ENCODE data around the gene GPRC5B. TPM values are rescaled to one million over a fixed set of nuclear protein-coding genes. Genes with fewer than 3 reads are reported as not detected.

GPRC5B gene
- total and polyA plus RNA-seq, 2 of the 8 experiments (the other 6 are each of a cell fraction or from before 2014, with no cell fraction given): 106 to 160 TPM

- TF ChIP-seq CHD7 (IDR thresholded peaks at IDR 0.05; ENCODE audit: insufficient replicate concordance, low read length) (no peak), HDAC2 (IDR thresholded peaks at IDR 0.05; ENCODE audit: borderline replicate concordance in 1 of 2, low read depth in 2 of 2, low read length in 2 of 2) (no peak), CBX8 (IDR thresholded peaks at IDR 0.05; ENCODE audit: borderline replicate concordance, low read depth, low read length) (no peak), RXRA (IDR thresholded peaks at IDR 0.05; ENCODE audit: insufficient read depth, low read depth, low read length) (no peak), ATF3 (IDR thresholded peaks at IDR 0.05; ENCODE audit: insufficient read depth, low read depth, low read length) (no peak), KDM4A (IDR thresholded peaks at IDR 0.05; ENCODE audit: low read depth, low read length, severe bottlenecking) (no peak), BACH1 (IDR thresholded peaks at IDR 0.05; ENCODE audit: low read length) (no peak), RFX5 (IDR thresholded peaks at IDR 0.05; ENCODE audit: borderline replicate concordance, low read depth, low read length) (no peak), POLR2AphosphoS5 (IDR thresholded peaks at IDR 0.05; ENCODE audit: low read depth, low read length) (no peak)
Measured at GRCh38 chr16:19913340-19913645, 28.6 kb upstream of the GPRC5B start (continued).
